IgD-negative memory B cell (primary cell): ENCODE results near the gene EHMT2. TPM values are rescaled to one million over a fixed set of nuclear protein-coding genes. Genes with fewer than 3 reads are reported as not detected.
"Not testable (repeated sequence)": the region's sequence is repeated elsewhere in the genome, so short reads cannot be mapped to it uniquely, and the experiment has no call there.

ENCODE experiments used
- H3K27ac Mint-ChIP-seq, 3 donors: one replicate each; pipeline ENCODE4 v1.8.0; 2020 to 2022; ENCODE audit warnings: mild to moderate bottlenecking in 3 of 3, mixed read lengths in 3 of 3, moderate library complexity in 1 of 3
- H3K27me3 Mint-ChIP-seq: one replicate; pipeline ENCODE4 v1.8.0; 2021; ENCODE audit warnings: mixed read lengths
- H3K36me3 Mint-ChIP-seq: one replicate; pipeline ENCODE4 v1.8.0; 2020; ENCODE audit warnings: mild to moderate bottlenecking, mixed read lengths
- H3K4me1 Mint-ChIP-seq, 3 donors: one replicate each; pipeline ENCODE4 v1.8.0; 2020 to 2022; ENCODE audit warnings: mixed read lengths in 3 of 3, mild to moderate bottlenecking in 1 of 3
- H3K4me3 Mint-ChIP-seq, 4 donors: one replicate each; pipeline ENCODE4 v1.8.0; 2020 to 2022; ENCODE audit warnings: mild to moderate bottlenecking in 4 of 4, mixed read lengths in 4 of 4, moderate library complexity in 3 of 4
- H3K9me3 Mint-ChIP-seq, 3 donors: one replicate each; pipeline ENCODE4 v1.8.0; 2020 to 2021; ENCODE audit warnings: mixed read lengths in 3 of 3, mild to moderate bottlenecking in 1 of 3
- polyA plus RNA-seq: library from polyadenylated mRNA; unstranded; fragments of 300-500 nt; fragmentation: Illumina TruSeq; gene quantifications from one replicate; pipeline ENCODE4 v1.2.3, GENCODE V29; 2021

The EHMT2 gene
- polyA plus RNA-seq, 1 donor from 2014 or later: 49.3 TPM

GRCh38 chr6:31927242-31927862, 29.9 kb upstream of the EHMT2 start, which contains the start of gene C2:
Gene C2, plus strand, starts transcription at chr6:31927717. Its CDS starts 36 bp downstream, at chr6:31927753.
- Mint-ChIP-seq H3K4me3 (no peak within 1 kb of the TSS), H3K27ac (no peak within 1 kb of the TSS)

GRCh38 chr6:31922942-31923341, 25.4 kb upstream of the EHMT2 start:
- Mint-ChIP-seq H3K9me3 (peaks cover 0 to 1% (median 0%) of the 10 kb centered on the region in 3 donors), H3K27me3 (no peaks in the 10 kb centered on the region), H3K27ac (no peak overlapping the region), H3K36me3 (no peaks in the 10 kb centered on the region), H3K4me1 (peaks cover 0 to 3% (median 0%) of the 10 kb centered on the region in 3 donors), H3K4me3 (no peak overlapping the region)

More at GRCh38 chr6:31927242-31927862, 29.9 kb upstream of the EHMT2 start, which contains the start of gene C2:
- peaks cover 2% of the 10 kb centered on the region for H3K27me3 Mint-ChIP-seq
- peaks cover 0 to 3% (median 0%) of the 10 kb centered on the region in 3 donors for H3K4me1 Mint-ChIP-seq
- no peaks in the 10 kb centered on the region for H3K36me3 Mint-ChIP-seq
- peaks cover 0 to 1% (median 0%) of the 10 kb centered on the region in 3 donors for H3K9me3 Mint-ChIP-seq

- H3K9me3 Mint-ChIP-seq: no peaks in the 10 kb centered on the region
- no peaks in the 10 kb centered on the region for H3K36me3 Mint-ChIP-seq
- no peak overlapping the region for H3K4me3 Mint-ChIP-seq
- peak overlapping the region in 1 of 3 donors; percentile 74 for H3K27ac Mint-ChIP-seq
- H3K27me3 Mint-ChIP-seq: no peaks in the 10 kb centered on the region
- H3K4me1 Mint-ChIP-seq: peaks cover 0 to 5% (median 0%) of the 10 kb centered on the region in 3 donors
Measured at GRCh38 chr6:31920811-31921210, 23.3 kb upstream of the EHMT2 start.

GRCh38 chr6:31919624-31920303, 22.3 kb upstream of the EHMT2 start:
- Mint-ChIP-seq H3K4me1 (peaks cover 0 to 5% (median 0%) of the 10 kb centered on the region in 3 donors), H3K4me3 (no peak overlapping the region), H3K9me3 (no peaks in the 10 kb centered on the region), H3K27me3 (peaks cover 4% of the 10 kb centered on the region), H3K36me3 (peaks cover 3% of the 10 kb centered on the region), H3K27ac (no peak overlapping the region)

- peaks cover 3% of the 10 kb centered on the region for H3K36me3 Mint-ChIP-seq
- no peak overlapping the region for H3K4me3 Mint-ChIP-seq
- peaks cover 0 to 5% (median 0%) of the 10 kb centered on the region in 3 donors for H3K4me1 Mint-ChIP-seq
- no peak overlapping the region for H3K27ac Mint-ChIP-seq
- no peaks in the 10 kb centered on the region for H3K9me3 Mint-ChIP-seq
- peaks cover 5% of the 10 kb centered on the region for H3K27me3 Mint-ChIP-seq
Measured at GRCh38 chr6:31918069-31918720, 20.7 kb upstream of the EHMT2 start.

- H3K27me3 Mint-ChIP-seq: peaks cover 17% of the 10 kb centered on the region
- H3K9me3 Mint-ChIP-seq: no peaks in the 10 kb centered on the region
- H3K36me3 Mint-ChIP-seq: peaks cover 3% of the 10 kb centered on the region
- H3K4me3 Mint-ChIP-seq: no peak overlapping the region
- peaks cover 0 to 3% (median 0%) of the 10 kb centered on the region in 3 donors for H3K4me1 Mint-ChIP-seq
- no peak overlapping the region for H3K27ac Mint-ChIP-seq
Measured at GRCh38 chr6:31915756-31916155, 18.3 kb upstream of the EHMT2 start.

GRCh38 chr6:31915351-31915750, 17.9 kb upstream of the EHMT2 start:
- Mint-ChIP-seq H3K36me3 (peaks cover 3% of the 10 kb centered on the region), H3K4me3 (no peak overlapping the region), H3K4me1 (peaks cover 0 to 3% (median under 1%) of the 10 kb centered on the region in 3 donors), H3K27ac (peak overlapping the region in 1 of 3 donors; percentile 24), H3K9me3 (no peaks in the 10 kb centered on the region), H3K27me3 (peaks cover 18% of the 10 kb centered on the region)

GRCh38 chr6:31911826-31912585, 14.5 kb upstream of the EHMT2 start:
- H3K27me3 Mint-ChIP-seq: peaks cover 21% of the 10 kb centered on the region
- H3K4me3 Mint-ChIP-seq: peak overlapping the region in 1 of 4 donors; percentile 22
- peaks cover 3% of the 10 kb centered on the region for H3K36me3 Mint-ChIP-seq
- H3K27ac Mint-ChIP-seq: no peak overlapping the region
- no peaks in the 10 kb centered on the region for H3K9me3 Mint-ChIP-seq
- H3K4me1 Mint-ChIP-seq: peaks cover 4 to 8% (median 8%) of the 10 kb centered on the region in 3 donors

GRCh38 chr6:31909298-31909697, 11.8 kb upstream of the EHMT2 start:
- Mint-ChIP-seq H3K4me3 (peak overlapping the region in 1 of 4 donors; percentile 32), H3K27ac (peak overlapping the region in 1 of 3 donors; percentile 42), H3K27me3 (peaks cover 20% of the 10 kb centered on the region)
- not testable (repeated sequence) for H3K4me1 Mint-ChIP-seq, H3K36me3 Mint-ChIP-seq, H3K9me3 Mint-ChIP-seq

GRCh38 chr6:31908791-31909190, 11.3 kb upstream of the EHMT2 start:
- Mint-ChIP-seq H3K4me3 (peak overlapping the region in 2 of 4 donors; percentile 47 to 83), H3K9me3 (no peaks in the 10 kb centered on the region), H3K36me3 (no peaks in the 10 kb centered on the region), H3K4me1 (peaks cover 4 to 8% (median 6%) of the 10 kb centered on the region in 3 donors), H3K27me3 (peaks cover 20% of the 10 kb centered on the region), H3K27ac (no peak overlapping the region)

GRCh38 chr6:31908255-31908654, 10.8 kb upstream of the EHMT2 start:
- not testable (repeated sequence) for H3K4me1 Mint-ChIP-seq, H3K9me3 Mint-ChIP-seq, H3K27ac Mint-ChIP-seq, H3K36me3 Mint-ChIP-seq
- H3K27me3 Mint-ChIP-seq: peaks cover 19% of the 10 kb centered on the region
- peak overlapping the region in 2 of 4 donors; percentile 47 to 83 for H3K4me3 Mint-ChIP-seq

- peaks cover 14% of the 10 kb centered on the region for H3K27me3 Mint-ChIP-seq
- H3K27ac Mint-ChIP-seq: no peak overlapping the region
- no peaks in the 10 kb centered on the region for H3K9me3 Mint-ChIP-seq
- H3K4me1 Mint-ChIP-seq: peaks cover 12 to 15% (median 15%) of the 10 kb centered on the region in 3 donors
- no peaks in the 10 kb centered on the region for H3K36me3 Mint-ChIP-seq
- no peak overlapping the region for H3K4me3 Mint-ChIP-seq
Measured at GRCh38 chr6:31907158-31907813, 9.8 kb upstream of the EHMT2 start.

GRCh38 chr6:31906727-31907126, 9.2 kb upstream of the EHMT2 start:
- H3K36me3 Mint-ChIP-seq: not testable (repeated sequence)

GRCh38 chr6:31906122-31906521, 8.6 kb upstream of the EHMT2 start:
- H3K9me3 Mint-ChIP-seq: no peaks in the 10 kb centered on the region
- H3K27ac Mint-ChIP-seq: no peak overlapping the region
- peak overlapping the region in 1 of 4 donors; percentile 64 for H3K4me3 Mint-ChIP-seq
- H3K27me3 Mint-ChIP-seq: peaks cover 7% of the 10 kb centered on the region
- peaks cover 13 to 15% (median 15%) of the 10 kb centered on the region in 3 donors for H3K4me1 Mint-ChIP-seq
- no peaks in the 10 kb centered on the region for H3K36me3 Mint-ChIP-seq

More at GRCh38 chr6:31906727-31907126, 9.2 kb upstream of the EHMT2 start:
- Mint-ChIP-seq H3K4me3 (peak overlapping the region in 1 of 4 donors; percentile 64), H3K4me1 (peaks cover 13 to 15% (median 15%) of the 10 kb centered on the region in 3 donors)
- not testable (repeated sequence) for H3K27me3 Mint-ChIP-seq, H3K27ac Mint-ChIP-seq, H3K9me3 Mint-ChIP-seq
